DMS153 (cell line): ENCODE measurements around the gene THSD7B.
"Not testable (repeated sequence)": the region's sequence is repeated elsewhere in the genome, so short reads cannot be mapped to it uniquely, and the experiment has no call there.

ENCODE experiments used
- DNase-seq: peaks from one replicate; lab custom pipeline; 2025; lab: John Stamatoyannopoulos, UW

Gene THSD7B

DNA sequence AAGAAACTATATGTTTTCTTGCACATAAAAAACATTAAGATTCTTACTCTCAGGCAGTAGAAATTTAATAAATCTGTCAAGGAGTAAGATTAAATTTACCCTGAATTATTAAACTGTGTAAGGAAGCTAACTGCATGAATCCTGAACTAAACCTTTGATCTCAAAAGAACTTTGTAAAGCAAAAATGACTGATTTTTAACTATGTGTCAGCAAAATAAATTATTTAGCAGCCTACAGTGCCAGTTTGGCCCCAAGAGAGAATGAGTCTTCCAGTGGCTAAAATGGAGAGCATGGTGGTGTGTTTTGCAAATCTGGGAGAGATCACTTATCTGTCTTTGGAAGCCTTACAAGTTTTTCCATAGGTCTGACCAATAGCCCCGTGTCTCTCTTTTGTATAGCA, 190.7 kb downstream of the THSD7B start:
- DNase-seq, result no peak

DNA sequence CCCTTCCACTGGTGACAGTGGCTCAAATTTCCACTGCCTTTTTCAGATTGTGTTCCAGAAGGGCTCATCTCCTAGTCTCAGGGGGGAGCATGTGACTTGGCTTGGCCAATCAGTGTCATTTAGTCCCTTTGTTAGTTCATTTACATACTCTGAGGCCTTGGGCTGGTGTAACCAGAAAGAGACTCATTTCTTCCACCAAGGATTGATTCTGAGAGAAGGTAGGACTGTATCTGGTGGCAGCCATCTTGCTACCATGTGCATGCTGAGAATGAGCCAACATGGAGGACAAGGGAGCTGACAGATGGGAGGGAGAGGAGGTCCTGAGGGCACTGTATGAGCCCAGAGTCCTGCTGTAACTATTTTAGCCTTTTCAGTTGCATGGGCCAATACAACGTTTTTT, 191.7 kb downstream of the THSD7B start:
- DNase-seq, result no peak

DNA sequence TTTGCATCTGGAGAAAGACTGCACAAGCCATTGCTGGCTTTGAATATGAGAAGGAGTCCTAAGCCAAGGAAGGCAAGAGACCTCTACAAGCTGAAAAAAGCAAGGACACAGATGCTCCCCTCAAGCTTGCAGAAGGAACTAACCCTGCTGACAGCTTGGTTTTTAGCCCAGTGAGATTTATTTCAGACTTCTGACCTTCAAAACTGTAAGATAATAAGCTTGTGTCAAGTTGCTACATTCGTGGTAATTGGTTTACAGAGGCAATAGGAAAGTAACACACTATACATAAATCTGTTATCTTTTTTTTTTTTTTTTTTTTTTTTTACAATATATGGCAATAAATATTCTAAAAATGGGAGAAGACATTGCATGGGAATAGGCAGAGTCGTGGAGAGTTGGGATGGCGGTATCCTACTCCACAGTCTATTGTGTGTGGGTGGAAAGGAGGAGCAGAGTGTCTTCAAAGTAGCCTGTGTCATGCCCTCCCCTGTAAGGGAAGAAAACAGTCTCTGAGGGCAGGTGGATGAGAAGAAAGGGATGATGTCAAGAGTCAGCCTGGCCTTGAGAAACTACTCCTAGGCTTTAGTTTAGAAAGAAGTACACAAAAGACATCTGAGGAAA, 196.9 kb downstream of the THSD7B start:
- DNase-seq, result no peak

DNA sequence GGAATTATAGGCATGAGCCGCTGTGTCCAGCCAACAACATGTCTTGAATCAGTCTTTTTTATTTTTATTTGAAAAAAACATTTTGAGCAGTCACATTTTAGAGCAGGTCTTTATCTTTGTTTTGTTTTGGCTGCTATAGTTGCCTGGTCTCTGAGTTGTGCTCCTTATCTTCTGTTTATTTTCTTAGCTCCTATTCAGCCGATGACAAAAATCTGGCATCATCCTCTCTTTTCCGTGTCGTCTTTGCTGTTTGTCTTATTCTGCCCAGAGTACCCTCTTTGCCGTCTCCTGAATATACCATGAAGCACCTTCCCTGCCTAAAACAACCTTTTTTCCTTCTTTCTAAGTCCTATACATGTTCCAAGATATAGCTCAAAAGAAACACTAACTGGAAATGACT, 201.1 kb downstream of the THSD7B start:
- DNase-seq, result no peak

DNA sequence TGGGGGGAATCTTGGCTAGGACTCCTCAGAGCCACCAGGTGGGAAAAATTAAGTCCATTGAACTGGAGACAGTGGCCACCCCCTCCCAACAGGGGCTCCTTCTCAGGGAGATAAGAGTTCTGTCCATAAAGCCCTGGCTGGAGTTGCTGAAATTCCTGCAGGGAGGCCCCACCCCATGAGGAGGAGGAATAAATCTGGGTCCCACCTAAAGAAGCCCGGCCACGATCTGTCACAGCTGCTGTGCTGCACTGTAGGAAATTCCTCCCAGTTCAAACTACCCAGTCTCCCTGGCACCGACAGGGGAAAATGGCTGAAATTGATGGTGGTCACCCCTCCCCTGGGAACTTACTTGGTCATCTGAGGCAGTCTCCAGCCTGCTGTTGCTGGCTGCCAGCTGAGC, 215.0 kb downstream of the THSD7B start:
- DNase-seq, result no peak

DNA sequence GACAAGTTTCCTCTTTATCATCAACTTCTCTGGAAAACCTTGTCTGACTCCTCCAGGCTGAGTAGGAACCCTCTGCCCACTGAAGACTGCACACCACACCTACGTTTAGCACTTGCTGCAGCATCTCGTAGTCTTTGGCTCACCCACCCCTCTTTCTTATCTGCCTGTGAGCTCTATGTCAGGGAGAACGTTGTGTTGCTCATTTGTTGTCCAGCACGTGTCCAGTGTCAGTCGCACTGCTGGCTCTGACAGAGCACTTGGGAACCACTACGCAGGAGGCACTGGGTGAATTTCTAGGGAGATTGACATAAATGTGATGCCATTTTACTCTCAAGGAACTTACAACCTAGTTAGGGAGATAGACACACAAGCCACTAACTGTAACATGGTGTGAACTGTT, 216.3 kb downstream of the THSD7B start:
- DNase-seq, result not testable (repeated sequence)

DNA sequence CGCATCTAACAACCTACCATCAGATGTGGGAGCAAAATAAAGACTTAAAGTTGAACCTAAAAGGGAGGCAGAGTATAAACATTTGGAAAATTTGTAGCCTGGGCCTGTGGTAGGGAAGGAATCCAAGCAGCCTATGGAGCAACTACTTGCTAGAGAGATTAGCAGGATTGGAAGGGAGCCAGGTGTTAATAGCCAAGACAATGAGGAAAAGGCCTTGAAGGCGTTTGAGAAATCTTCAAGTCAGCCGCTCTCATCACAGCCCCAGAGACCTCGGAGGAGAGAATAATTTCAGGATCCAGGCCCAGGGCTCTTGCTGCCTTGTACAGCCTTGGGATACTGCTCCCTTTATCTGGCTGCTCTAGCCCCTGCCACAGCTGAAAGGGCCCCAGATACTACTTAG, 219.7 kb downstream of the THSD7B start:
- no peak for DNase-seq

DNA sequence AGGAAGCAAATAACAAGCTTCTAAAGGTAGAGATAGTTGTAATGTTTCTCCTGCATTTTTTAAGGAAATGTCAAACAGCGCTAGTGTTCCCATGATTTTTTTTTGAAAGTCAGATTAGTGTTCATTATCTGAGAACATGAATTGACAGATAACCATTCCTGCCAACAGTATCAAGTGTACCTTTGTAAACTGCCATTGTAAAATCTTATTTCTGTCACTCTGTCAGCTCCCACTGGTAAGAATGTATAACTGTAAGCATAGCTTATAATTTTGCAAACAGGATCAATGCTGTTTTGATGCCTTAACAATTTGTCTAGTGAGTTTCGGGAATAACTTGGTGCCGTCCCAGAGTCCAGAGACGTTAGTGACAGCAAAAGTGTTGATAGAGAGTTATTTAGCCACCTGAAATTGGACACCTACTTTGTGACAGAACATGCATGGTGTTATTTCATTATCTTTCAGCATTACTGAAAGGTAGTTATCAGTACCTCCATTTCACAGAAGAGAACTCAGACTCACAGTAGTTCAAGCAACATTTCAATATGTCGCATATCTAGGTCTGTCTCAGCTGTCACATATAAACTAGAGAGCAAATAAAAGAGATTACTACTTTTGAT, 221.4 kb downstream of the THSD7B start:
- no peak for DNase-seq

DNA sequence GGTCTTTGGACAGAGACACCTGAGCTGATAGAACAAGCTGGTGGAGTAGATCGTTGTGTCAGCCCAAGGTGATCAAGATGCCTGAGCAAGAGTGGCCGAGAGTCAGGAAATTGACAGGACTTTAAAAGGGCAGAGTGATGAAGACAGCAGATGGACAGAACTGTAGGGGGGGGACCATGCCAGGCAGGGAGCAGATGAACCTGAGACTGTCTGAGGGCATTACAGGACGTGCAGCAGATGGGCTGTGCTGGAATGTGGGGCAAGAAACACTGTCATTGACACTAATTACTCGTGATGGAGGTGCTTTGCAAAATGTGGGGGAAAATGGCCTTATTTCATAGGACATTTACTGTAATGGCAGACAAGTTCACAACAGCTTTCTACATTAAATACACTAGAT, 225.0 kb downstream of the THSD7B start:
- DNase-seq, result no peak

DNA sequence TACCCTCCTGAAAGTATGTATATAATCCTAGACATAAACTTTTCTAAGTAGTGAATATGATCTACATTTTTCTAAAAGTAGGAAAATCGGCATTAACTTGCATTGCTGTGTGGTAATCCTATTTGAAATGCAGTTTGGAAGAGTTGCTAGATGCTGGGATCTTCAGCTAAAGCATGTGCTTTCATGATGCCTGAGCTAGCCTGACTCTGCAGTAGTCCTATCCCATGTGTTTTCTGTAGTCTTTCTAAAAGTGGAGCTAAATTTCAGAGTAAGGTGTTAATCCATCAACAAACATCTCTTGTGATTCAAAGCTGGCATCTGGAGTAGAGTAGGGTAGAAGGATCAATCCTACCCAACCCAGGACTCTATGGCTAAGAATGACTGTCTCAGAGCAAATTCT, 229.4 kb downstream of the THSD7B start:
- DNase-seq, result no peak

DNA sequence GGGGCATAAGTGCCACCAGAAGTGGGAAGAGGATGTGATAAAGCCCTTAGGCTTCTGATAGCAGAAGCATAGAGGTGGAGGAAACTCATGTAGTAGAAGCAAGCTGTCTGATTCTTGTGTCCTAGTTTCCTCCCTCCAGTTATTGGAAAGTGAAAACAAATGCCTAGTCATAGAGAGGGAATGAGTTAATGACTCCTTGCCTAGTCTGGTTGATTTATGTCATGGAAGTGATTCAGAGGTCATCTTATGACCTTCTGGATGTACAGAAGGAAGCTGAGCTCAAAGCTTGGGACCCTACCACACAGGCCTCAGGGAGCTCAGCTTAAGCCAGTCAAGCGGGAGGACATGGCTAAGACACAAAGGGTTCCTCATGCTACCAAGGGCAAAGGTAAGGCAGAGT, 232.2 kb downstream of the THSD7B start:
- DNase-seq, result no peak

DNA sequence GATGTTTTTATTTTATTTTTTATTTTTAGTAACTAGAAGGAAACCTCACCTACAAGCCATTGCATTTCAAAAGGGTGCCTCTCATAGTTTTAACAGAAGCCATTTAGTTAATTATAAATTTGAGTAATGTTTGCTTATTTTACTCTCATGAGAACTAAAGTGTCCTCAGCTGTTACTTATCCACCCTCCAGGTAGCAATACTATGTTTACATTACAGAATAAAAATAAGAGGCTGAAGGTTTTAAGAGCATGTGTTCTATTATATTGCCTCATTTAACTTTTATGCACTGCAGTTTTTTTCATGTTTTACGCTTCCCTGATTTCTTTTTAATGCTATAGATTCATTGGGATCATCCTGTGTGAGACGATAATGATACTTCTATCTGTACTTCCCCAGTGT, 235.5 kb downstream of the THSD7B start:
- DNase-seq, result peak; percentile 16

DNA sequence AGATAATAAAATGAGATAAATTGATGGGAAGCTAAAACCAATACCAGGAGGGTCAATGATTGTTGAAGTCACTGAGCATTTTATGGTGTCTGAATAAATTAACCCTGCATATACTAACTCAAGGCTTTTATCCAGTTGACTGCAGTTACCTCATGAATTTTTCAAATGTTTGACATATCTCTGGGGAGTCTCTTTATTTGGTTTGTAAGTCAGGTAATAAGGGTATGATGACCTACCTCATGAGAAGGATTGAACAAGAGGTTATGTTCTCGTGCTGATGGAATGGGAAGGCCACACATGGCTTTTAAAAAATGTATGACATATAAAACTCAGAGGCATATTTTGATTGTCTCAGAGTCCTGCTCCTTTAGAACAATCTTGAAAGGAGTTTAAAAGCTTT, 237.6 kb downstream of the THSD7B start:
- no peak for DNase-seq

DNA sequence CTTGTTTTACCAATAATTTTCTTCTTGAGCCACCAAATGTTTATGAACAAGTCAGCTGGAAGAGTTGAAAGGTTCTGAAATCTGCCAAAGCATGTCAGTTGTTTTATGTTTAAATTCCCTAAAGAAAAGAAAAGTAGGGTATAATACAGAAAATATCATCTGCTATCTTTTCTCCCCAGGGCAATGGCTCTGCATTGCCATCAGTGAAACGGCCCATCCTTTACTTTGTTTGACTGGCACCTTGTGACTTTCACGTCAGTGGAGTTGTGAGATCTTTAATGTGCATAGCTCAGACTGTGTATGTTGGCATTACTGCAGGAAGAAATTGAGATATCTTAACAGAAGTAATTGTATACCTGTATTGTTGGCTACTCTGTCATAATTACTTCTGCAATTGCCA, 239.9 kb downstream of the THSD7B start:
- no peak for DNase-seq

DNA sequence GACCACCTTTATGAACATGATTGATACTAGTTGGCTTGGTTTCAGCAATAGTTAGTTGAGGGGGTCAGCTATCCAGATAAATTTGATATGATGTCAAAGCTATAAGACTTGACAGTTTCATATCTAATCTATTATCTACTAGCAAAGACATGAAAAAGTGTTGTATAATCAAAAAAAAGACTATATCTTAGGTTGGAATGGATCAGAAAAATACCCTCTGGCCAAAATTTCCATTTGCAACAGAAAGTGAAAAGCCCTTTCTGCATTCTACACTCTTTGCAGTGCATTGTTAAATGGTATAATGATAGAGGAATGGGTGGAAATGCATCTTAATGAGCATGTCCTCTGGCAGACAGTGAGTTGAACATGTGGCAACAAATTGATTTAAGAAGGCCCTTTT, 242.6 kb downstream of the THSD7B start:
- DNase-seq, result no peak

DNA sequence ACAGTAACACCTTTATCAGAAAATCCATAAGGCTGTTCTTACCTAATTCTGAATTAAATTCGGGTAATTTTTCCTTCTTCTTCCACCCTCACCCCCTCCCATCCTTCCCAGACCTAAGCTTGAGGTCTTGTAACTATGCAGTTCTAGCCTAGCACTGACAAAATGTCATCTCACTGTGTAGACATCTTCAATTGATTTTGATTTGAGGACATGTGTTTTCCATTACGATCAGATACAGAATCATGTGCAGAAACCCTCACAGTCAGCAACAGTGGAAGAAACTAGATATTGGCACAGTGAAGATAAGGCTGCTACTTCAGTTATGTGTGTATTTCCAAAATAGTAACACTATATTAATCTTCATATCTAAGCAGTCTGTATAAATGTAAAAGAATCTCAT, 244.6 kb downstream of the THSD7B start:
- no peak for DNase-seq

DNA sequence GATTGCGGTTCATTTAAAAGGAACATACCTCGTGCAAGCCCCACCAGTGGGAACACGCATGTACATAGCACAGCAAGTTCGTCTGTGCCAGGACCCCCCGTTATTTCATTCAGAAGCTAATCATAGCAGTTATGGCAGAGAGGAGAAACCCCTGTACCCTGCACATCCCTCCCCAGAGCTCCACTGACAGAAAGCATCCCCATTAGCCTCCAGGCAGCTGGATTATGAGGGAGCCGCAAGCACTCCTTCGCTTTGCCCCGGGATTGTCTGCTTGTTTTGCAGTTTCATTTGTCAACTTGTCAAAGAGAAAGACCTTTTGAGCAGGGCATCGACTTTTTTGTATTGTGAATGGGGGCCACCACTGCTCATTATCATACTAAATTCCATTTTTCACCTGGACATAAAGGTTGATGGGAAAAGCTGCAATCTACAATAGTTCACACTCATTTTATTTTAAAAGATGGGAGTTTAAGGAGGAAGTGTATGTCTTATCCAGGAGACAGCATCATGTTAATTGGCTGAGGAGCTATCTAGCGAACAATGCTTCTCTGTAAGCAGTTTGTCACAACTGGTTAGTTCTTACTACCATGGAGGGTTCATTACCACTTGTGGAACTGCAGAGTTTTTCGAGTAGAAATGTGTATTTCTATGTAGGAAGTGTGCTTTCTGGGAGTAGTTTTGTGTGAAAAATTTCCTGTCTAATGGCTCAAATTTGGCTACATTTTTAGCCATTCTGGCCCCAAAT, 255.3 kb downstream of the THSD7B start:
- DNase-seq, result no peak

DNA sequence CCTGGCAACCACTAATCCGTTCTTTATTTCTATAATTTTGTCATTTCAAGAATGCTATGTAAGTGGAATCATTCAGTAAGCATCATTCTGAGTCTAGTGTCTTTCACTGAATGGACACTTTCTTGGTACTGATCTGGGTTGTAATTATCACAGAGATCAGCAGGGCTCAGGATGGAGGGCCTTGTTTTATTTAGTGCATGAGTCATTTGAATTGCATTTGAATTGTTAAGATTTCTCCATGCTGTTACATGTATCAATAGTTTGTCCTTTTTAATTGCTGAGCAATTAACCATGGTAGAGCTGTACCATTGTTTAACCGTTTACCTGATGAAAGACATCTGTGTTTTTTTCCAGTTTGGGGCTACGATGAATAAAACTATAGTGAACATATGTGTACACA, 256.4 kb downstream of the THSD7B start:
- no peak for DNase-seq

DNA sequence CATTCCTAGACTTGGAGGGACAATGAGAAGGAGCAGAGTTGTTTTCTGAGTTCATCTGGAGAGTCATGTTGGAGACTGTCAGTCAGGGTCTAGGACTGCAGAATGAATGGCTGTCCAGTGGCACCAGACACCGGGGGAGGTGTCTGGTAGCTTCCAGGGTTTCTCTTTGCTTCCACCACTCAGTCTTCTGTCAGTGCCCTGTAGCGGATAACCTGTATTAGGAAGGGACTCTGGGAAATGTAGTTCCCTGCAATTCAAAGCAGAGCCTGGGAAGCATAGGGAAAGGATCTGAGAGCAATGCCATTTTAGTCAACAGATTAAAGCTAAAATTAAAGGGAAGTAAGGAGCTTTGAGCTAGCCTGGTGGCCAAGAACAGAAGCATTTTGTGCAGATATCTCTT, 257.9 kb downstream of the THSD7B start:
- DNase-seq, result no peak

DNA sequence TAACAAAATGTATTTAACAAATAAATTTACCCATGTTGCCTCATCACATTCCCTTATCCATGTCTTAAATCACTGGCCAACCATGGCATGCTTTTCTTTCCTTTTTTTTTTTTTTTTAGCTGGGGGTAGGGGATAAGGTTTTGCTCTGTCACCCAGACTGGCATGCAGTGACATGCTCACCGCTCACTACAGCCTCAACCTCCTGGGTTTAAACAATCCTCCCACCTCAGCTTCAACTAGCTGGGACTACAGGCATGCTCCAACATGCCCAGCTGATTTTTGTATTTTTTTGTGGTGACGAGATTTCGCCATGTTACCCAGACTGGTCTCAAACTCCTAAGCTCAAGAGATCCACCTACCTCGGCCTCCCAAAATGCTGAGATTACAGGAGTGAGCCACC, 266.4 kb downstream of the THSD7B start:
- no peak for DNase-seq

DNA sequence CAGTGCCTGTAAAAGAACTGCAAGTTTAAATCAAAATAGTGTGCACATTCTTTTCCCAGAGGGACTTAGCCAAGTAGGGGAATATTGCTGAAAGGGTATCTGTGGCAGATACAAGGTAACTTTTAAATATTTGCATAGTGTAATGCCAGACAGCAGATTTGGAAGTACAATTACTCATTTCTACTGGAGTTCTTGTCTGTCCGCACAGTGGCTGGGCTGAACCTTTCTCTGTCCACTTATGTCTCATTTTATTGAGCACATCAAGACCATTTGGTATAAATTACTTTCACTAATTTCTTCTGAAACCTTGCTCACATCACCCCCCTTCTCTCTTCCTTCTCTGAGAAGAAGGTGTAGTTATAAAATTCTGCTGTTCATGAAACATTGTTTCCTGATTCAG, 271.3 kb downstream of the THSD7B start:
- no peak for DNase-seq

DNA sequence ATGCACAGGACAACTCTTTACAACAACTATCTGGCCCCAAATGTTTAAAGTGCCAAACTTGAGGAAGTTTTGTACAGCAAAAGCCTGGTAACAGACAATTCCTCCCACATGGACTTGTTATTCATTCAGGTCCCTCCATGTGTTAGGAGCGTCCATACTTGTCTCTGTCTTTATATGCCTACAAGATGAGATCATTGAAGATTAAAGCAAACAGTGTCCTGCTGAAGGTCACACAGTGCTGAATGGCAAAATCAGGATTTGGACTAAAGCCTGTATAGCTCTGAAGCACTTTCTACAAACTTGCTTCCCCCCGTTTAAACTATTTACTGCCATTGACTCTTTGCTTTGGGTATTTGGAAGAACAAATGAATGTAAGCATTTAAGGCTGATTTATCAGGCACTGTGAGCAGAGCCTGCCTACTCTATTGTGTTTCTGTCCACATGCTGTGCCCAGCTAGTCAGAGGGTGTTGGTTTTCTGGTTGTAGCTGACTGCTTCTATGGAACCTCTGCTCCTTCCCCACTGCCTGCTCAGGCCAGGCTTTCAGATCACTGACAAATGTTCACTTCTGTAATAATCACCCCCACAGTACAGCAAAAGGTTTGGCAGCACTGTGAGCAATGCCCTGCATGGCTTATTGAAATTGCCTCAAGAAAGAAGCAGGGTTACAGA, 274.3 kb downstream of the THSD7B start:
- no peak for DNase-seq

DNA sequence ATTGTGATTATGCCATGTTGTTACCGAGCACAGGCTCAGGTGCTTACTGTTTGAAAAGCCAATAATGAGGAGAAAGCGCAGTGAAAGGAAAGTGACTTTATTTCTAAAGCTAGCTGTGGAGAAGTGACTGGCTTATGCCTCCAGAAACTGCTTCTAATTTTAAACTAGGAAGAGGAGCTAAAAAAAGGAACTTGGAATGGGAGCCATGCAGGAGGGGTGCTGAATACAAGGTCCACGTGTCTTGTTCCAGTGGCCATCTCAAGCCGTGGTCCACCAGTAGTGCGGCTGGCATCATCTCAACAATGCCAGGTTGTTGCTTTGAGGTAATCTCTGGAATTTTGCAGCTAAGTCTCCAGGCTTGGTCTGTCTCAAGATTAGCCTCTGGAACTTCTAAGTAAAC, 282.0 kb downstream of the THSD7B start:
- DNase-seq, result no peak
